Activated naive CD4-positive, alpha-beta T cell treated with anti-CD3 and anti-CD28 coated beads for 36 hours (primary cell): ENCODE results near the gene AMPD2. TPM values are rescaled to one million over a fixed set of nuclear protein-coding genes. Genes with fewer than 3 reads are reported as not detected.

Source experiments
- CTCF ChIA-PET: fragments of 350-600 bp; sonication (Branson Sonifier 250); formaldehyde crosslinking; loops from one replicate; lab custom pipeline; 2021; ENCODE audit warnings: antibody characterized with exemption; lab: Charles Lee
- DNase-seq: peaks from one replicate; pipeline ENCODE4 v3.0.0-alpha.2; 2020
- H3K27ac Mint-ChIP-seq: one replicate; pipeline ENCODE4 v1.8.0; 2021; ENCODE audit warnings: mild to moderate bottlenecking, mixed read lengths
- H3K27me3 Mint-ChIP-seq: one replicate; pipeline ENCODE4 v1.8.0; 2021; ENCODE audit warnings: low read depth, mixed read lengths
- H3K36me3 Mint-ChIP-seq: one replicate; pipeline ENCODE4 v1.8.0; 2021; ENCODE audit warnings: low read depth, mixed read lengths
- H3K4me1 Mint-ChIP-seq: one replicate; pipeline ENCODE4 v1.8.0; 2021; ENCODE audit warnings: low read depth, mixed read lengths
- H3K4me3 Mint-ChIP-seq: one replicate; pipeline ENCODE4 v1.8.0; 2021; ENCODE audit warnings: mild to moderate bottlenecking, moderate library complexity, mixed read lengths
- H3K9me3 Mint-ChIP-seq: one replicate; pipeline ENCODE4 v1.8.0; 2021; ENCODE audit warnings: mixed read lengths
- intact Hi-C: fragments of 100-400 bp; cut with micrococcal nuclease; formaldehyde crosslinking; loops from one replicate; pipeline ENCODE4 v1.15.1; 2023
- total RNA-seq, 2 experiments: library from RNA; stranded (reverse); gene quantifications; one replicate each; pipeline ENCODE4 v1.2.3, GENCODE V29; 2021

Gene AMPD2
- total RNA-seq, 2 experiments from 2014 or later, result 41.3 to 56.9 TPM

DNA sequence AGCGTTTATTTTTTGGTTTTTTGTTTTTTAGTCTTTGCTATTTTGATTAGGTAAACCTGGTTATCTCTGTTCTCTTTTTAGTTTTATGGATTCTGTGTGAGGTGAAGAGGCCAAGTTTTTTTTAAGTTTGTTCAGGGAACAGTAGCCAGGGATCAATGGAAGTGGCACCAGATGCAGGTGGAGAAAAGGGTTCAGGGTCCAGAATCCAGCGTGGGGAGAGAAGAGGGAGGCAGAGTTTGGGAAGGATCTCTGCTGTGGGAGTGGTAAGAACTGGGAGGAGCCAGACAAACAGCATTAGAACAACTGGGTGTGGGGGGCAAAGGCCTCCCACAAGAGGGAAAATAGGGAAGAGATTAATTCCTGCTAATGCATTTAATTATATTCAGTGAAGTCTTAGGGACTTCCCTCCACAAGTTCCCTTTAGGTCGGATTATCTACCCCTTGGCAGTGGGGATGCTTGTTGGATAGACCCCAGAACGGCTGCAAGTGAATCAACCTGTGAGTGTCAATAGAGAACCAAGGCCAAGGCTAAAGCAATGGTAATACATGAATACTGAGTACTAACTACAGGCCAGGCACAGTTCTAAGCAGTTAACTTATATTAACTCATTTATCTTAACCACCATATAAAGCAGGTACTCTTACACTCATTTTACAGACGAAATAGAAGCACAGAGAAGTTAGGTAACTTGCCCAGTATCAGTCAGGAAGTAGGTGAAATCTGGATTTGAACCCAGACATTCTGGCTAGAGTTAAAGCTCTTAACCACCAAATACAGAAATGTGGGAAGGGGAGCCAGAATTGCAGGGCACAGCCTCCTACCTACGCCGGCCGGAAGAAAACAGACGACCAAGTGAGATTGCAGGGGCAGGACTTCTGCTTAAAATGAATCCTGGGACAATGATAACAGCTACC is 719 bp upstream of the AMPD2 start:
- CTCF ChIA-PET, result interaction anchor here (1.0 to 2.5 kb wide), 4 partner anchors 11 to 86 kb away, joined by 3 to 15 read pairs (median 10); no protein-coding TSS in a partner anchor
- intact Hi-C loops, result loop anchor here (1.0 to 5.0 kb wide), 4 partner anchors 24 to 718 kb away; partner anchors contain the start of genes GNAI3 and RBM15

DNA sequence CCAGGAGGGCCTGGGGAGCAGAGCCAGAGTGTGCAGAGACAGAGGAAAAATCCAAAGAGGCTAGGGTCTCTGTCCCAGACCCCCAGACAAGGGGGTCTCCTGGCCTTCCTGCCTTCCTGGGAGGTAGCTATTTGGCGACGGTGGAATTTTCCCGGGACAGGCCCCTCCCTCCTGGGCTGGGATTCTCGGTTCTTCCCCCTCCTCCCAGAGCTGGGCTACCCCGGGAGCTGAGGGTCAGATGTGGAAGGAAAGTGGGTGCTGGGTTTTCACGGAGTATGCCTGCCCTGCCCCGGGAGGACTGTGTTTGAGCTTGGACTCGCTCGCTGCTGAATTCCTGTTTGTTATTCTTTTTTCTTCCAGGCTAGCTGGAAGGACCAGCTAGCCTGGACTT is 759 bp downstream of the AMPD2 start:
- no peaks in the 10 kb centered on the region for H3K9me3 Mint-ChIP-seq
- CTCF ChIA-PET, result interaction anchor here (0.9 to 2.5 kb wide), 6 partner anchors 10 to 88 kb away, joined by 3 to 15 read pairs (median 6); no protein-coding TSS in a partner anchor
- DNase-seq, result no peak
- no peaks in the 10 kb centered on the region for H3K27me3 Mint-ChIP-seq
- peak overlapping the region; percentile 91 for H3K27ac Mint-ChIP-seq
- peaks cover 60% of the 10 kb centered on the region for H3K4me1 Mint-ChIP-seq
- intact Hi-C loops, result loop anchor here (1.0 to 5.0 kb wide), 2 partner anchors 137 to 408 kb away; partner anchors contain the start of genes ATXN7L2 and SARS1
- H3K4me3 Mint-ChIP-seq, result peak overlapping the region; percentile 93
- peaks cover 3% of the 10 kb centered on the region for H3K36me3 Mint-ChIP-seq

More for the DNA sequence above, 719 bp upstream of the AMPD2 start:
- Mint-ChIP-seq H3K36me3 (peaks cover 1% of the 10 kb centered on the region), H3K4me3 (peak overlapping the region; percentile 93), H3K27me3 (no peaks in the 10 kb centered on the region), H3K27ac (peak overlapping the region; percentile 91), H3K9me3 (no peaks in the 10 kb centered on the region), H3K4me1 (peaks cover 56% of the 10 kb centered on the region)
- DNase-seq, result no peak

DNA sequence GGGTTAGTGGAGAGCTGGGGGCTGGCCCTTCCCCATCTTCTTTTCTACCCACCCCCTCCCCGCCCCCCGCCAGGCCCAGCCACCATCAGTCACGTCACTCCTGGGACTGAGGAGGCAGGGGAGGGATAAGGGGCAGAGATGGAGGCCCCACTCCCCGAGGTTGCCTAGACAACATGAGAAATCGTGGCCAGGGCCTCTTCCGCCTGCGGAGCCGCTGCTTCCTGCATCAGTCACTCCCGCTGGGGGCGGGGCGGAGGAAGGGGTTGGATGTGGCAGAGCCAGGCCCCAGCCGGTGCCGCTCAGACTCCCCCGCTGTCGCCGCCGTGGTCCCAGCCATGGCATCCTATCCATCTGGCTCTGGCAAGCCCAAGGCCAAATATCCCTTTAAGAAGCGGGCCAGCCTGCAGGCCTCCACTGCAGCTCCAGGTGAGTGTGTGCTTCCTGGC is 1.2 kb downstream of the AMPD2 start:
- H3K9me3 Mint-ChIP-seq, result no peaks in the 10 kb centered on the region
- H3K4me3 Mint-ChIP-seq, result peak overlapping the region; percentile 93
- peaks cover 57% of the 10 kb centered on the region for H3K4me1 Mint-ChIP-seq
- peak overlapping the region; percentile 91 for H3K27ac Mint-ChIP-seq
- no peaks in the 10 kb centered on the region for H3K27me3 Mint-ChIP-seq
- peak; percentile 98 for DNase-seq
- intact Hi-C loops, result loop anchor here (1.0 to 5.0 kb wide), 3 partner anchors 138 to 409 kb away; partner anchors contain the start of genes ATXN7L2, PSMA5 and SARS1
- CTCF ChIA-PET, result interaction anchor here (0.9 to 2.5 kb wide), 5 partner anchors 9 to 89 kb away, joined by 3 to 15 read pairs (median 8); no protein-coding TSS in a partner anchor
- peaks cover 4% of the 10 kb centered on the region for H3K36me3 Mint-ChIP-seq

DNA sequence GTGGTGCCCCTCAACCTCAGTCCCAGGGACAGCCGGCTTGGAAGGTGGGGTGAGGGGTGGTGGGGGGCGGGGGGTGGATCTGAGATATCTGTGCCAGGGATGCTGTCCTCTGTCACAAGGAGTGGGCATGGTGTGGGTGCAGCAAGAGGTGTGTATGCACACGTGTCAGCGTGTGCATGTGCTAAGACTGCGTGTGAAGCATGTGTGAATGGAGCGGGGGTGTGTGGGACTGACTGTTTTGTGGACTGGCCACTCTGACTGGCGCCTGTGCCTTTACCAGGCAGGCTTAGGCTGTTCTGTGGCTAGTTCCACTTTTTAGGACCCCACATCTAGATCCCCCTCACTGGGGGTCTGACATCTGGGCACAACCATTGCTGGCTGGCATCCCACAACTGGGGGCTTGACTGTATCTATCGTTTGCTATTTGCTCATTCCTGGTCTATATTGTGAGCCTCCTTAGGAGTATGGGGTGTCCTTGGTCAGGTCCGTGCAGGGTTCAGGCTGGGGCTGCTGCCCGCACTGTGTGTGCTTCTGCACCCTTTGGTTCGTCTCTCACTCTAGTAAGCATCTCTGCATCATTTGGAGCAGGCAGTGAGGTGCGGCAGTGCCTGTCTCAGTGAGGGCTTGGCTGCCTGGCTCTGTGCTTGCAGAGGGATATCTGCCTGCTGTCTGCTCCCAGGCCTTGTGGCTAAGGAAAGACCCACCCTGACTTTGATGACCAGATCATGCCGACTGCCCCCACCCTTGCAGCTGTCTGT is 1.9 kb downstream of the AMPD2 start:
- Mint-ChIP-seq H3K36me3 (peaks cover 6% of the 10 kb centered on the region), H3K27me3 (no peaks in the 10 kb centered on the region), H3K27ac (peak overlapping the region; percentile 76), H3K9me3 (no peaks in the 10 kb centered on the region), H3K4me1 (peaks cover 50% of the 10 kb centered on the region), H3K4me3 (peak overlapping the region; percentile 93)
- DNase-seq, result peak; percentile 39
- CTCF ChIA-PET, result interaction anchor here (1.4 to 2.5 kb wide), 2 partner anchors 8 to 19 kb away, joined by 4 to 8 read pairs; no protein-coding TSS in a partner anchor
- intact Hi-C loops, result loop anchor here (1.0 to 5.0 kb wide), 2 partner anchors 195 to 409 kb away; partner anchors contain the start of genes PSMA5 and SARS1

DNA sequence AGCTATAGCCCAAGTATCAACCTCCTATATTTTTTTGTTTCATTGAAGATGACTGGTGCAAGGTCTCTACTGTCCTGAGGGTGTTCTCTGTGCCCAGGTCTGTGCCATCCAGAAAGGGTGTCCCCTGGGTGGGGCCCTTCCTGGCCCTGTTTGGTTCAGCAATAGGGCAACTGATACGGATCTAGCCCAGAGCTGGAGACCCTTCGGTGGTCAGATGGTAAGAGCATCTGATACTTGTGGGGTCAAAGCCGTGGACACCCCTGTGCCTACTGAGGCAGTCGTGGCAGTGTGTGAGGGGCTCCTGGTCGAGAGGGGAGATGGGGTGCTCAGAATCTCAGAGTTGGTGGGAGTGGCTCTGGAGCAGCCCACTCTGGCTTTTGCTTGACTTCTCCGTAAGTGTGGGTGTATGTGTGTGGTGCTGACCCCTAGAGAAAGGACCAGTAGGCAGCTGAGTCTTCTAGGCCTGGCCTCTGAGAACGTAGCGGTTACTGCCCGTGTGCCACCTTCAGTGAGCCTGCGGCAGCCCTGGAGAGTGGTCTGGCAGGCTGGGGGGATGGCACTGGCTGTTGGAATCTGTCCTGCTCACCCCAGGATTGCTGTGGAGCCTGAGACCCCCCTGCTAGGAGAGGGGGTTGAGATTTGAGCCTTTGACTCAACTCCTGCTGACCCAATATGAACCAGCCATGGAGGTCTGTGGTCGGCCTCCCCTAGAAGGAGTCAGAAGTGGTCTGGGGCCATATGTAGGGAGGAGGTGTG is 2.7 kb downstream of the AMPD2 start:
- peaks cover 6% of the 10 kb centered on the region for H3K36me3 Mint-ChIP-seq

DNA sequence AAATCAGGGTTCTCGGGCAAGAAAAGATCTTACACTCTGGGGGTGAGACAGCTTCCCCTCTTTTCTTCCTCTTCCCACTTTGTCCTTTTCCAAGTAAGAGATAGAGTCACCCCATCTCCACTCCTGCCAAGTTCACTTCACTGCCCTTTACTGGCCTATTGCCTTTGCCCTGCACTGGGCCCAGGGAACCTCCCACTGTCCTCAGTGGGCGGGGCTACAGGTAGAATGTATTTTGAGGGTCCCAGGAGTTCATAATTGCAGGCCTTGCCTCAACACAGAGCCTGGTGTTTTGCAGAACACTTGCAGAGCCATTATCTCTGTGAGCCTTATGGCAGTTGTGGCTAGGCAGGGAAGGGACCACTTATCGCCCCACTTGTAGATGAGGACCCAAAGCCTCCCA is 3.3 kb downstream of the AMPD2 start:
- peaks cover 10% of the 10 kb centered on the region for H3K36me3 Mint-ChIP-seq
- intact Hi-C loops, result loop anchor here (5.0 kb wide), 1 partner anchor 411 kb away; the partner anchor contains the start of gene SARS1
- CTCF ChIA-PET, result interaction anchor here (1.4 to 3.8 kb wide), 2 partner anchors 16 to 17 kb away, joined by 4 to 27 read pairs; no protein-coding TSS in a partner anchor
- H3K4me1 Mint-ChIP-seq, result peaks cover 38% of the 10 kb centered on the region
- peak overlapping the region; percentile 18 for H3K4me3 Mint-ChIP-seq
- no peak for DNase-seq
- H3K27me3 Mint-ChIP-seq, result no peaks in the 10 kb centered on the region
- no peaks in the 10 kb centered on the region for H3K9me3 Mint-ChIP-seq
- H3K27ac Mint-ChIP-seq, result peak overlapping the region; percentile 39

More for the DNA sequence above, 2.7 kb downstream of the AMPD2 start:
- H3K4me3 Mint-ChIP-seq, result peak overlapping the region; percentile 93
- peak overlapping the region; percentile 76 for H3K27ac Mint-ChIP-seq
- H3K27me3 Mint-ChIP-seq, result no peaks in the 10 kb centered on the region
- intact Hi-C loops, result loop anchor here (5.0 kb wide), 1 partner anchor 410 kb away; the partner anchor contains the start of gene SARS1
- no peaks in the 10 kb centered on the region for H3K9me3 Mint-ChIP-seq
- CTCF ChIA-PET, result interaction anchor here (1.4 kb wide), 1 partner anchor 18 kb away, joined by 4 read pairs; no protein-coding TSS in a partner anchor
- H3K4me1 Mint-ChIP-seq, result peaks cover 42% of the 10 kb centered on the region
- no peak for DNase-seq

DNA sequence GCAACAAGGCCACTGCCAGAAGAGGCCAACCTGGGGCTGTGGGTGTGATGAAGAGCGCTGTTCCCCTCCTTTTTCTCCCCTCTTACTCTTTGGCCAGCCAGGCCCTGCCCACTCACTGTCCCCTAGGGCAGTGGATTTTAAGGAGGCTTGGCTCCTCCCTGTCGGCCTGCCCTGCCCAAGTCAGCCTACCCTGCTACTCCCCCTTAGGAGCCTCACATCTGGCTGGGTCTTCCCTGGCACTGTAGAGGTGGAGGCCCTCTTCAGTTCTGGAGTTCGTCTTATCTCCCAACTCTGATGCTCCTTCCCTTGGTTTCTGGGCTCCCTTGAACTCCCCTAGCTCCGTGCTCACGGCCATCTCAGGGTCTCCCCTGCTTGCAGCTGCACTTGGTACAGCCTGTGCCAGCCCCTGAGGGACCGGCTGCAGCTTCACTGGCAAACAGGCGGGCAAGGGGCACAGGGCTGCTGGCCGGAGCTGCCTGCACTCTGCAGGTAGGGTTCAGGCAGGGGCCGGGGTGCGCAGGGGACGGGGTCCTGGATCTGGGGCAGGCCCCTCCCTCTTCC is 4.0 kb downstream of the AMPD2 start:
- Mint-ChIP-seq H3K27ac (peak overlapping the region; percentile 20), H3K9me3 (no peaks in the 10 kb centered on the region), H3K4me1 (peaks cover 35% of the 10 kb centered on the region), H3K27me3 (no peaks in the 10 kb centered on the region), H3K4me3 (peak overlapping the region; percentile 32), H3K36me3 (peaks cover 11% of the 10 kb centered on the region)
- no peak for DNase-seq
- CTCF ChIA-PET, result interaction anchor here (1.1 to 3.8 kb wide), 2 partner anchors 15 to 78 kb away, joined by 5 to 27 read pairs; no protein-coding TSS in a partner anchor
- intact Hi-C loops, result loop anchor here (5.0 kb wide), 1 partner anchor 411 kb away; the partner anchor contains the start of gene SARS1

DNA sequence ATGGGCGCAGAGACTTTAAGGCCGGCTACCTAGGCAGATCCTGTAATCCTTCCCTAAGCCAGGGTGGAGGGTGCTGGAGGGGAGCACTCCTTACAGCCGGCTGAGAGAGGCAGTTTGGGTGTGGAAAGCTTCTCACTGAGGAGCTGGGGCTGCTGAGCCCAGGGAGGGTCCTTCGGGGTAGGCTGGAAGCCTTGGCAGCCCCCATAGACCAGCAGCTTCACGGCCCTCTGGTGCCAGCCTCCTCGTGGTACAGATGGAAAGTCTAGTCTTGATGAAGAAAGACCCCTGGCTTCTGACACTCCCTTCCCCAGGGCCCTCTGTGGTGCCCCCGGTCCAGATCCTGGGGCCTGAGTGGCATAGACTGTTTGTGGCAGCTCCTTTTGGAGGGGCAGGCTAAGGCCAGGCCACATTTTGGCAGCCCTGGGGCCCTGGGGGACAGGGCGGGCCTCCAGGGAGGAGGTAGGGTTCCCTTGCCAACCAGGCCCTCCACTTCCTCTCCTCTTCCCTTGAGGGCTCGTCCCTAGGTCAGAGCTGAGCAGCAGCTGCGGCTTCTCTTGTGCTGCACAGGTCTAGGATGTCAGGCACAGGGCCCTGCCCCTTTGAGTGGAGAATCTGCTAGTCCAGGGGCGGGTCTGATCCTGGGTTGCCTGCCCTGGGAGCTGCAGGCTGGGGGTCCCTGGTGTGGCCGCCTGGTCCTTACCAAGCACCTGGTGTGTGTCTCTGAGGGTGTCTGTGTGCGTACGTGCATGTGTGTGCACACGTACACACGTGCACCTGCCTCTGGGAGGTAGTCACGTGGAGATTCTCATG is 4.8 kb downstream of the AMPD2 start:
- intact Hi-C loops, result loop anchor here (5.0 kb wide), 1 partner anchor 412 kb away; the partner anchor contains the start of gene SARS1

DNA sequence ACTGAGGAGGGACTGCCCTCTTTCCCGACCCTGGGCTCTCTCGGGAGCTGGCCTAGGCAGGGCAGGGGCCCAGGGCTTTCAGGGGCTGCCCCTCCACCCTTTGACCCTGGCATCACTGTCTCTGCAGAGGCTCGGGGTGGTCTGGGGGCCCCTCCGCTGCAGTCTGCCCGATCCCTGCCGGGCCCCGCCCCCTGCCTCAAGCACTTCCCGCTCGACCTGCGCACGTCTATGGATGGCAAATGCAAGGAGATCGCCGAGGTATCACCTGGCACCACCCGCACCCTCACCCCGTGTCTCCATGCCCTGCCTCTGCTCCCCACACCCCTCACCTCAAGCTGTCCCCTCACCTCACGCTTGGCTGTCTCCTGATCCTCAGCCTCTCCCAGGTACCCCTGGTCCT is 5.5 kb downstream of the AMPD2 start:
- Mint-ChIP-seq H3K9me3 (no peaks in the 10 kb centered on the region), H3K4me3 (no peak overlapping the region)
- CTCF ChIA-PET, result interaction anchor here (0.6 to 3.8 kb wide), 3 partner anchors 14 to 92 kb away, joined by 4 to 27 read pairs (median 4); no protein-coding TSS in a partner anchor

More for the DNA sequence above, 4.8 kb downstream of the AMPD2 start:
- Mint-ChIP-seq H3K27me3 (no peaks in the 10 kb centered on the region), H3K4me3 (no peak overlapping the region), H3K9me3 (no peaks in the 10 kb centered on the region), H3K27ac (peak overlapping the region; percentile 70), H3K36me3 (peaks cover 15% of the 10 kb centered on the region), H3K4me1 (peaks cover 31% of the 10 kb centered on the region)
- no peak for DNase-seq
- CTCF ChIA-PET, result interaction anchor here (0.6 to 3.8 kb wide), 3 partner anchors 15 to 79 kb away, joined by 4 to 27 read pairs (median 5); no protein-coding TSS in a partner anchor

More for the DNA sequence above, 5.5 kb downstream of the AMPD2 start:
- Mint-ChIP-seq H3K36me3 (peaks cover 22% of the 10 kb centered on the region), H3K4me1 (peaks cover 31% of the 10 kb centered on the region), H3K27ac (peak overlapping the region; percentile 59), H3K27me3 (no peaks in the 10 kb centered on the region)
- no peak for DNase-seq
- intact Hi-C loops, result no loop called here
